RWPE2 (cell line): Measurements from ENCODE around the gene RFFL.
"Not testable (repeated sequence)": the region's sequence is repeated elsewhere in the genome, so short reads cannot be mapped to it uniquely, and the experiment has no call there.

Experiments
- ATAC-seq: fragments of 200-7000 bp; cut with Tn5 transposase; 3 replicates; pipeline ENCODE4 v1.9.1; 2021; ENCODE audit warnings: low read depth
- DNase-seq: peaks from one replicate; pipeline ENCODE4 v3.0.0-alpha.2; 2020; ENCODE audit warnings: low spot score
- H3K27ac ChIP-seq: fragments of 450-650 bp; 2 replicates; pipeline ENCODE4 v1.5.1; 2017; ENCODE audit warnings: mild to moderate bottlenecking; ENCODE audit not compliant: poor library complexity, severe bottlenecking
- H3K27me3 ChIP-seq: fragments of 250-450 bp; sonication (Bioruptor Pico); 2 replicates; pipeline ENCODE4 v1.5.1; 2021; ENCODE audit warnings: mild to moderate bottlenecking, moderate library complexity; ENCODE audit not compliant: insufficient read depth, poor library complexity, severe bottlenecking
- H3K36me3 ChIP-seq: fragments of 250-450 bp; sonication (Bioruptor Pico); 2 replicates; pipeline ENCODE4 v1.5.1; 2020; ENCODE audit warnings: low read depth, mild to moderate bottlenecking, moderate library complexity
- H3K4me1 ChIP-seq: fragments of 250-450 bp; sonication (Bioruptor Pico); 2 replicates; pipeline ENCODE4 v1.5.1; 2021; ENCODE audit warnings: mild to moderate bottlenecking, moderate library complexity; ENCODE audit not compliant: insufficient read depth, poor library complexity, severe bottlenecking
- H3K4me3 ChIP-seq: fragments of 250-450 bp; sonication (Bioruptor Pico); 2 replicates; pipeline ENCODE4 v1.5.1; 2021; ENCODE audit warnings: mild to moderate bottlenecking, moderate library complexity; ENCODE audit not compliant: severe bottlenecking
- H3K9me3 ChIP-seq: fragments of 250-450 bp; sonication (Bioruptor Pico); 2 replicates; pipeline ENCODE4 v1.5.1; 2021; ENCODE audit warnings: mild to moderate bottlenecking, moderate library complexity; ENCODE audit not compliant: severe bottlenecking
- TF ChIP-seq, protein P1 (sequence below): fragments of 450-650 bp; IDR thresholded peaks from one replicate; pipeline ENCODE4 v1.5.1; 2017; ENCODE audit warnings: mild to moderate bottlenecking, moderate library complexity; ENCODE audit not compliant: poor library complexity, severe bottlenecking

Gene RFFL, protein sequence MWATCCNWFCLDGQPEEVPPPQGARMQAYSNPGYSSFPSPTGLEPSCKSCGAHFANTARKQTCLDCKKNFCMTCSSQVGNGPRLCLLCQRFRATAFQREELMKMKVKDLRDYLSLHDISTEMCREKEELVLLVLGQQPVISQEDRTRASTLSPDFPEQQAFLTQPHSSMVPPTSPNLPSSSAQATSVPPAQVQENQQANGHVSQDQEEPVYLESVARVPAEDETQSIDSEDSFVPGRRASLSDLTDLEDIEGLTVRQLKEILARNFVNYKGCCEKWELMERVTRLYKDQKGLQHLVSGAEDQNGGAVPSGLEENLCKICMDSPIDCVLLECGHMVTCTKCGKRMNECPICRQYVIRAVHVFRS

DNA sequence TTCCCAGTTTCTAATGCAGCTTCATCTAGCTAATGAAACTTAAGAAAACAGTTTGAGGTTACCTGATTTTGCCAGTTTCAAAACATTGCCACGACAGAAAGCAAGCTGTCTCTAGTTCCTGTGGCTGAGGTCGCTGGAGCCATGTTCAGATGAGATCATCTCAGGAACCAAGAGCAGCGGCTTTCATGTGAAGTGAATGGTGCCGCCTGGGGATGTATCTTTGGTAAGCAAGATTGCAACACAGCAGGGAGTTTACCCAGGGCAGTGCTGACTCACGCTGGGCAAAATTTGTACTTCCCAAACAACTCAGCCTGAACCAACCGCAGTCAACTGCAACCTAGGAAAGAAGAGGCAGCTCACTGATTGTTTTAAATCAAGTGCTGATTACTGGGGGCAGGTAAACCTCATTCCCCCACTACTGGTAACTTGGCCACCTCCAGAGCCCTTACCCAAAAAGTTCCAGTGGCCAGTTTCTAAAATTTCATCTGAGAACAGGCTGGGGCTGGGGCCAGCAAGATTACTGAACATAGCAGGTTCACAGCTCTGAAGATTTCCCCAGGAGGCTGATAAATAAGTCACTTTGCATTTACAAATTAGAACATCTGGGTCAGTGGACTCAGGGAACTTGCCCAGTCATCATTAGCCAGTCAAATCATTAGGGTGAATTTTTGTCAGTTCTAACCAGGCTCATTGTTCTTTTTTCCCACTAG lies at the start of gene RFFL:
Gene RFFL (minus strand): TSS at position 194 of the 710 bp plus-strand sequence. CDS start 37,154 bp downstream, outside the sequence.
- Histone ChIP-seq H3K4me3 (no peak within 1 kb of the TSS), H3K4me1 (peaks cover 19% of the 10 kb centered on the region), H3K36me3 (peaks cover 25% of the 10 kb centered on the region), H3K27me3 (no peaks in the 10 kb centered on the region), H3K9me3 (no peaks in the 10 kb centered on the region), H3K27ac (peak within 1 kb of the TSS; percentile 90)
- TF ChIP-seq, protein P1, sequence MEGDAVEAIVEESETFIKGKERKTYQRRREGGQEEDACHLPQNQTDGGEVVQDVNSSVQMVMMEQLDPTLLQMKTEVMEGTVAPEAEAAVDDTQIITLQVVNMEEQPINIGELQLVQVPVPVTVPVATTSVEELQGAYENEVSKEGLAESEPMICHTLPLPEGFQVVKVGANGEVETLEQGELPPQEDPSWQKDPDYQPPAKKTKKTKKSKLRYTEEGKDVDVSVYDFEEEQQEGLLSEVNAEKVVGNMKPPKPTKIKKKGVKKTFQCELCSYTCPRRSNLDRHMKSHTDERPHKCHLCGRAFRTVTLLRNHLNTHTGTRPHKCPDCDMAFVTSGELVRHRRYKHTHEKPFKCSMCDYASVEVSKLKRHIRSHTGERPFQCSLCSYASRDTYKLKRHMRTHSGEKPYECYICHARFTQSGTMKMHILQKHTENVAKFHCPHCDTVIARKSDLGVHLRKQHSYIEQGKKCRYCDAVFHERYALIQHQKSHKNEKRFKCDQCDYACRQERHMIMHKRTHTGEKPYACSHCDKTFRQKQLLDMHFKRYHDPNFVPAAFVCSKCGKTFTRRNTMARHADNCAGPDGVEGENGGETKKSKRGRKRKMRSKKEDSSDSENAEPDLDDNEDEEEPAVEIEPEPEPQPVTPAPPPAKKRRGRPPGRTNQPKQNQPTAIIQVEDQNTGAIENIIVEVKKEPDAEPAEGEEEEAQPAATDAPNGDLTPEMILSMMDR, result peak; percentile 28
- peak; percentile 93 for DNase-seq
- peak; percentile 99 for ATAC-seq

DNA sequence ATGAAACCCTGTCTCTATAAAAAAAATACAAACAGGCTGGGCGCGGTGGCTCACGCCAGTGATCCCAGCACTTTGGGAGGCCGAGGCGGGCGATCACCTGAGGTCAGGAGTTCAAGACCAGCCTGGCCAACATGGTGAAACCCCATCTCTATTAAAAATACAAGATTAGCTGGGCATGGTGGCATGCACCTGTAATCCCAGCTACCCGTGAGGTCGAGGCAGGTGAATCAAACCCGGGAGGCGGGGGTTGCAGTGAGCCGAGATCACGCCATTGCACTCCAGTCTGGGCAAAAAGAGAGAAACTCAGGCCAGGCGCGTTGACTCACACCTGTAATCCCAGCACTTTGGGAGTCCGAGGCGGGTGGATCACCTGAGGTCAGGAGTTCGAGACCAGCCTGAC lies 47.3 kb upstream of the RFFL start:
- not testable (repeated sequence) for H3K27ac ChIP-seq, H3K4me3 ChIP-seq, H3K4me1 ChIP-seq, H3K36me3 ChIP-seq, H3K27me3 ChIP-seq, DNase-seq, ATAC-seq, H3K9me3 ChIP-seq

DNA sequence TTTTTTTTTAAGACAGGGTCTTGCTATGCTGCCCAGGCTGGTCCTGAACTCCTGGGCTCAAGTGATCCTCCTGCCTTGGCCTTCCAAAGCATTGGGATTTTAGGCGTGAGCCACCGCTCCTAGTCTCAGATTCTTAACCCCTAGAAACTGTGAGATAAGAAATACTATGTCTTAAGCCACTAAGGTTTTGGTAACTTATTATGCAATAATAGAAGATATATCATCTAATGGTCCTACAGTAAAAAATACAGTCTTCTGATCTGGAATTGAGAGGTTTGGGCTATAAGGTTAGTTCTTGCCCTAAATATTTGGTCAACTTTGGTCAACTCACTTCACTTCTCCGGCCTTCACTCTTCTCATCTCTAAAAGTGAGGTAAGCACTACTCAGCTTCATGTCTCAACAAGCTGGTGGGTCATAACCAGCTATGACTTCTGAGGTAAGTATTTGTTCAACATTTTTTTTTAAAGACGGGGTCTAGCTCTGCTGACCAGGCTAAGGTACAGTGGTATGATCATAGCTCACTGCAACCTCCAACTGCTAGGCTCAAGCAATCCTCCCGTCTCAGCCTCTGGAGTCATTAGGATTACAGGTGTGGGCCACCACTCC lies 41.4 kb upstream of the RFFL start:
- Histone ChIP-seq H3K4me1 (no peaks in the 10 kb centered on the region), H3K36me3 (peaks cover 9% of the 10 kb centered on the region), H3K27me3 (no peaks in the 10 kb centered on the region), H3K27ac (no peak overlapping the region), H3K4me3 (no peak overlapping the region), H3K9me3 (no peaks in the 10 kb centered on the region)
- TF ChIP-seq, protein P1, result no peak
- peak; percentile 45; the same call in 1 of the 3 replicates for ATAC-seq
- DNase-seq, result no peak

DNA sequence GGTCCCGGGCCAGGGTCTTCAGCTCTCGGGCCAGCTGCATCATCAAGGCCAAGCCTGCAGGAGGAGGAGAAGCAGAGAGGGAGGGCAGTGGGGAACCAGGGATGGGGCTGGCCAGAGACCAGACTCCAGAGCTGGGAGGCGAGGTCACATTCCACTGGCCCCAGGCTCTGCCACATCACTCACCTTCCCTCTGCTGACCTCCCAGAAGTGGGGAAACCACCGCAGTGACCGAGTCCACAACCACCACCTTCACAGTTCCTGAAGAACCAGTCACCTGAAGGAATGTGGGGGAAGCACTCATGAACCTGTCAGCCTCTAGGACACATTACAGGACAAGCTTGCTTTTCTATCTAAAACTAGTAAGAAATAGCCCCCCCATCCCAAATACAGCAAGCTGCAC lies 39.8 kb upstream of the RFFL start:
- Histone ChIP-seq H3K36me3 (peaks cover 9% of the 10 kb centered on the region), H3K9me3 (no peaks in the 10 kb centered on the region), H3K27me3 (no peaks in the 10 kb centered on the region), H3K4me3 (no peak overlapping the region), H3K4me1 (no peaks in the 10 kb centered on the region), H3K27ac (no peak overlapping the region)
- DNase-seq, result no peak
- TF ChIP-seq, protein P1, result no peak
- no peak for ATAC-seq

DNA sequence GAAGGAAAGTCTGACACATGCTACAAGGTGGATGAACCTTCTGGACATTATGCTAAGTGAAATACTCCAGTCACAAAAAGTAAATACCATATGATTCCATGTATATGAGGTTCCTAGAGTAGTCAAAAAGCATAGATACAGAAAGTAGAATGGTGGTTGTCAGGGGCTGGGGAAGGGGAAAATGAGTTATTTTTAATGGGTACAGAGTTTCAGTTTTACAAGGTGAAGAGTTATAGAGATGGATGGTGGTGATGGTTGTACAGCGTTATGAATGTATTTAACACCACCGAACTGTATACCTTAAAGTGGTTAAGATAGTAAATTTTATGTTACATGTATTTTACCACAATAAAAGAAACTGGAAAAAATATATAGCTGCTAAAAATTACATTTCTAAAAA lies 38.2 kb upstream of the RFFL start:
- Histone ChIP-seq H3K4me3 (no peak overlapping the region), H3K9me3 (no peaks in the 10 kb centered on the region), H3K27me3 (no peaks in the 10 kb centered on the region), H3K36me3 (peaks cover 9% of the 10 kb centered on the region), H3K4me1 (no peaks in the 10 kb centered on the region), H3K27ac (no peak overlapping the region)
- no peak for ATAC-seq
- DNase-seq, result no peak
- TF ChIP-seq, protein P1, result no peak
